Right lobe of liver (tissue), 4 donors: ENCODE measurements around the gene RFX6.

Experiments used
- CTCF ChIP-seq, 4 donors: fragments of 200-600 bp in 3 of 4; fragments of 450-650 bp in 1 of 4; IDR thresholded peaks; one replicate each; pipeline versions ENCODE4 v1.5.1 to v1.8.0; 2016 to 2022; ENCODE audit warnings: antibody characterized with exemption in 4 of 4, mild to moderate bottlenecking in 2 of 4
- POLR2A ChIP-seq: fragments of 450-650 bp; IDR thresholded peaks from one replicate; pipeline ENCODE4 v1.6.1; 2017; ENCODE audit warnings: antibody characterized with exemption, mild to moderate bottlenecking
- donor health status: DM: no; HTN: no; CAD: no.
- donor health status: DM: no; HTN: no; CAD: no.
- donor health status: DM: no; HTN: yes; CAD: no.

GRCh38 chr6:116966675-116967576 is 89.9 kb downstream of the RFX6 start:
- TF ChIP-seq POLR2A (no peak), CTCF (IDR thresholded peaks at IDR 0.05) (no peak)
